ENCODE results near the gene ZBTB49. TPM values are rescaled to one million over a fixed set of nuclear protein-coding genes. Genes with fewer than 3 reads are reported as not detected.

The ZBTB49 gene
- total RNA-seq, 1 experiment from 2014 or later, result 6.6 TPM

GRCh38 chr4:4334798-4335520 lies 44.9 kb downstream of the ZBTB49 start:
- no peaks in the 10 kb centered on the region for H3K9me3 ChIP-seq (ENCODE audit: low read depth, low read length, poor library complexity, severe bottlenecking)
- intact Hi-C loops (cut with micrococcal nuclease; ENCODE audit: unreplicated experiment), result loop anchor here (1.0 to 10.0 kb wide), 2 partner anchors 83 to 350 kb away; no protein-coding TSS in a partner anchor
- no peaks in the 10 kb centered on the region for H3K36me3 ChIP-seq (ENCODE audit: insufficient read depth, low read length, poor library complexity, severe bottlenecking)
- H3K4me1 ChIP-seq (ENCODE audit: insufficient read depth, low read length, poor library complexity, severe bottlenecking), result no peaks in the 10 kb centered on the region
- H3K27me3 ChIP-seq (replicated peaks; ENCODE audit: insufficient read depth, low read depth, low read length, poor library complexity), result no peaks in the 10 kb centered on the region
- peak; percentile 84 for TF ChIP-seq CTCF (conservative IDR thresholded peaks at IDR 0.05; ENCODE audit: low read depth, low read length)
- TF ChIP-seq EZH2 (IDR thresholded peaks at IDR 0.05; ENCODE audit: borderline replicate concordance, low read depth, low read length, poor library complexity, severe bottlenecking), result no peak
- no peak overlapping the region for H3K27ac ChIP-seq (ENCODE audit: low read depth, low read length, poor library complexity, severe bottlenecking)
- H3K4me3 ChIP-seq (ENCODE audit: low read depth, low read length, poor library complexity, severe bottlenecking), result no peak overlapping the region
- no TSS peak for BruUV-seq (replicated peaks)
- DNase-seq (ENCODE audit: low spot score), result peak; percentile 58
- POLR2A ChIA-PET (ENCODE audit: low non-redundant PET), result no interaction called here
- CTCF ChIA-PET, result interaction anchor here (0.7 kb wide), 1 partner anchor 16 kb away, joined by 3 read pairs; no protein-coding TSS in a partner anchor

GRCh38 chr4:4338210-4339001 lies 48.4 kb downstream of the ZBTB49 start:
- no peak overlapping the region for H3K4me3 ChIP-seq (ENCODE audit: low read depth, low read length, poor library complexity, severe bottlenecking)
- H3K4me1 ChIP-seq (ENCODE audit: insufficient read depth, low read length, poor library complexity, severe bottlenecking), result no peaks in the 10 kb centered on the region
- intact Hi-C loops (cut with micrococcal nuclease; ENCODE audit: unreplicated experiment), result loop anchor here (10.0 kb wide), 1 partner anchor 354 kb away; no protein-coding TSS in a partner anchor
- TF ChIP-seq EZH2 (IDR thresholded peaks at IDR 0.05; ENCODE audit: borderline replicate concordance, low read depth, low read length, poor library complexity, severe bottlenecking) (no peak), CTCF (conservative IDR thresholded peaks at IDR 0.05; ENCODE audit: low read depth, low read length) (no peak)
- H3K27me3 ChIP-seq (replicated peaks; ENCODE audit: insufficient read depth, low read depth, low read length, poor library complexity), result no peaks in the 10 kb centered on the region
- no peaks in the 10 kb centered on the region for H3K9me3 ChIP-seq (ENCODE audit: low read depth, low read length, poor library complexity, severe bottlenecking)
- BruUV-seq (replicated peaks), result no TSS peak
- ChIA-PET POLR2A (ENCODE audit: low non-redundant PET) (no interaction called here), CTCF (no interaction called here)
- H3K27ac ChIP-seq (ENCODE audit: low read depth, low read length, poor library complexity, severe bottlenecking), result no peak overlapping the region
- DNase-seq (ENCODE audit: low spot score), result peak; percentile 25
- H3K36me3 ChIP-seq (ENCODE audit: insufficient read depth, low read length, poor library complexity, severe bottlenecking), result no peaks in the 10 kb centered on the region

- ChIA-PET POLR2A (ENCODE audit: low non-redundant PET) (no interaction called here), CTCF (no interaction called here)
- no peaks in the 10 kb centered on the region for H3K9me3 ChIP-seq (ENCODE audit: low read depth, low read length, poor library complexity, severe bottlenecking)
- no peak overlapping the region for H3K27ac ChIP-seq (ENCODE audit: low read depth, low read length, poor library complexity, severe bottlenecking)
- DNase-seq (ENCODE audit: low spot score), result no peak
- intact Hi-C loops (cut with micrococcal nuclease; ENCODE audit: unreplicated experiment), result loop anchor here (10.0 kb wide), 1 partner anchor 355 kb away; no protein-coding TSS in a partner anchor
- no peaks in the 10 kb centered on the region for H3K27me3 ChIP-seq (replicated peaks; ENCODE audit: insufficient read depth, low read depth, low read length, poor library complexity)
- no peaks in the 10 kb centered on the region for H3K36me3 ChIP-seq (ENCODE audit: insufficient read depth, low read length, poor library complexity, severe bottlenecking)
- no peaks in the 10 kb centered on the region for H3K4me1 ChIP-seq (ENCODE audit: insufficient read depth, low read length, poor library complexity, severe bottlenecking)
- no TSS peak for BruUV-seq (replicated peaks)
- TF ChIP-seq CTCF (conservative IDR thresholded peaks at IDR 0.05; ENCODE audit: low read depth, low read length) (no peak), EZH2 (IDR thresholded peaks at IDR 0.05; ENCODE audit: borderline replicate concordance, low read depth, low read length, poor library complexity, severe bottlenecking) (no peak)
- H3K4me3 ChIP-seq (ENCODE audit: low read depth, low read length, poor library complexity, severe bottlenecking), result no peak overlapping the region
Observed at GRCh38 chr4:4339504-4340085, 49.5 kb downstream of the ZBTB49 start.
